Medulla oblongata (tissue), 1 donor: ENCODE data around the gene ZNF581.

Experiments
- DNase-seq: peaks from one replicate; pipeline ENCODE4 v3.0.0-alpha.2; 2015; ENCODE audit errors: extremely low spot score

ZNF581 gene

GRCh38 chr19:55666343-55667005, 23.0 kb downstream of the ZNF581 start:
- no peak for DNase-seq

- no peak for DNase-seq
Measured at GRCh38 chr19:55667006-55667381, 23.5 kb downstream of the ZNF581 start.

GRCh38 chr19:55667511-55667910, 24.1 kb downstream of the ZNF581 start:
- DNase-seq: no peak

GRCh38 chr19:55667958-55668357, 24.5 kb downstream of the ZNF581 start:
- no peak for DNase-seq

GRCh38 chr19:55668603-55669348, 25.3 kb downstream of the ZNF581 start:
- no peak for DNase-seq

- DNase-seq: no peak
Measured at GRCh38 chr19:55669418-55670279, 26.2 kb downstream of the ZNF581 start.

GRCh38 chr19:55670280-55671053, 27.0 kb downstream of the ZNF581 start:
- no peak for DNase-seq

GRCh38 chr19:55671054-55671378, 27.6 kb downstream of the ZNF581 start:
- no peak for DNase-seq

- no peak for DNase-seq
Measured at GRCh38 chr19:55672418-55672817, 29.0 kb downstream of the ZNF581 start.

- no peak for DNase-seq
Measured at GRCh38 chr19:55673465-55673864, 30.0 kb downstream of the ZNF581 start.

GRCh38 chr19:55673889-55674288, 30.4 kb downstream of the ZNF581 start:
- no peak for DNase-seq

GRCh38 chr19:55674459-55674840, 31.0 kb downstream of the ZNF581 start:
- no peak for DNase-seq

GRCh38 chr19:55674841-55675660, 31.6 kb downstream of the ZNF581 start, which contains the start of gene EPN1:
Gene EPN1 (plus strand): TSS chr19:55675226. CDS start chr19:55678628, 3,402 bp downstream.
- DNase-seq: peak; percentile 96

- DNase-seq: no peak
Measured at GRCh38 chr19:55675661-55676354, 32.4 kb downstream of the ZNF581 start.

- no peak for DNase-seq
Measured at GRCh38 chr19:55676383-55676782, 32.9 kb downstream of the ZNF581 start.

- DNase-seq: no peak
Measured at GRCh38 chr19:55676889-55677505, 33.5 kb downstream of the ZNF581 start.

GRCh38 chr19:55677572-55678028, 34.2 kb downstream of the ZNF581 start:
- DNase-seq: no peak

GRCh38 chr19:55678121-55678671, 34.7 kb downstream of the ZNF581 start:
- DNase-seq: peak; percentile 68
